Measurements from ENCODE around the gene MAP1B. TPM values are rescaled to one million over a fixed set of nuclear protein-coding genes. Genes with fewer than 3 reads are reported as not detected.

MAP1B gene
- total RNA-seq, 4 donors from 2014 or later = 44.2 to 120 (median 83.4) TPM

- no peaks in the 10 kb centered on the region for H3K36me3 ChIP-seq
- H3K27ac ChIP-seq = peak overlapping the region; percentile 30 to 48 (median 39)
- TF ChIP-seq POLR2A (IDR thresholded peaks at IDR 0.05) = no peak
- TF ChIP-seq, protein P1, sequence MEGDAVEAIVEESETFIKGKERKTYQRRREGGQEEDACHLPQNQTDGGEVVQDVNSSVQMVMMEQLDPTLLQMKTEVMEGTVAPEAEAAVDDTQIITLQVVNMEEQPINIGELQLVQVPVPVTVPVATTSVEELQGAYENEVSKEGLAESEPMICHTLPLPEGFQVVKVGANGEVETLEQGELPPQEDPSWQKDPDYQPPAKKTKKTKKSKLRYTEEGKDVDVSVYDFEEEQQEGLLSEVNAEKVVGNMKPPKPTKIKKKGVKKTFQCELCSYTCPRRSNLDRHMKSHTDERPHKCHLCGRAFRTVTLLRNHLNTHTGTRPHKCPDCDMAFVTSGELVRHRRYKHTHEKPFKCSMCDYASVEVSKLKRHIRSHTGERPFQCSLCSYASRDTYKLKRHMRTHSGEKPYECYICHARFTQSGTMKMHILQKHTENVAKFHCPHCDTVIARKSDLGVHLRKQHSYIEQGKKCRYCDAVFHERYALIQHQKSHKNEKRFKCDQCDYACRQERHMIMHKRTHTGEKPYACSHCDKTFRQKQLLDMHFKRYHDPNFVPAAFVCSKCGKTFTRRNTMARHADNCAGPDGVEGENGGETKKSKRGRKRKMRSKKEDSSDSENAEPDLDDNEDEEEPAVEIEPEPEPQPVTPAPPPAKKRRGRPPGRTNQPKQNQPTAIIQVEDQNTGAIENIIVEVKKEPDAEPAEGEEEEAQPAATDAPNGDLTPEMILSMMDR (IDR thresholded peaks at IDR 0.05 in 4 of 5, conservative IDR thresholded peaks at IDR 0.05 in 1 of 5) = no peak
- H3K9me3 ChIP-seq = no peaks in the 10 kb centered on the region
- in situ Hi-C loops (cut with MboI; ENCODE audit: low sequenced_read_pairs in 4 of 4) = no loop called here
- H3K4me1 ChIP-seq = peaks cover 44 to 55% of the 10 kb centered on the region in 2 donors
- H3K4me3 ChIP-seq = no peak overlapping the region
- DNase-seq = peak in 1 of 2 donors; percentile 38
- intact Hi-C loops (cut with DNase I; ENCODE audit: low total_unique reads) = loop anchor here (10.0 kb wide), 1 partner anchor 114 kb away; no protein-coding TSS in a partner anchor
- H3K27me3 ChIP-seq = no peaks in the 10 kb centered on the region
- peak; percentile 68 to 79 for ATAC-seq
Observed at GRCh38 chr5:72248410-72248981, 141.2 kb downstream of the MAP1B start.

- intact Hi-C loops (cut with DNase I; ENCODE audit: low total_unique reads) = no loop called here
Observed at GRCh38 chr5:72251386-72251785, 144.1 kb downstream of the MAP1B start.

DNA sequence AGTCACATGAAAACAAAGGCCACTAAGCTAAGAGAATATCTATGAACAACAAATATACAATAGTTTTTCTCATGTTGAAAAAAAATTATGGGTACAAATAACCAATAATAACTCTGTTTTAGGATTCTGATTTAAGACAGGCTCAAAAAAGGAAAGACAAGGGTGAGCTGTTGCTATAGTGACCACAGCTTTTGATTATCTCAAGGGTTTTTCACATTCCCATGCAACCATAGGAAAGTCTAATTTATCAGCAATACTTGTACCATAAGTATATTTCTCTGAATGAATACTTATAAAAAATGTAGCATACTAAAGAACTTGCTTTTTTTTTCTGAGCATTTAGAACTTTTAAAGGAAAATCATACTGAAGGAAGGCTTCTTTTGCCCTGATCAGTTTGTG, 144.7 kb downstream of the MAP1B start:
- DNase-seq (no peak), ATAC-seq (no peak)
- TF ChIP-seq, protein P1 (IDR thresholded peaks at IDR 0.05 in 4 of 5, conservative IDR thresholded peaks at IDR 0.05 in 1 of 5) = no peak
- no peak for TF ChIP-seq POLR2A (IDR thresholded peaks at IDR 0.05)
- in situ Hi-C loops (cut with MboI; ENCODE audit: low sequenced_read_pairs in 4 of 4) = no loop called here
- no peak overlapping the region for H3K27ac ChIP-seq
- intact Hi-C loops (cut with DNase I; ENCODE audit: low total_unique reads) = no loop called here
- no peaks in the 10 kb centered on the region for H3K9me3 ChIP-seq
- H3K36me3 ChIP-seq = no peaks in the 10 kb centered on the region
- H3K4me3 ChIP-seq = no peak overlapping the region
- no peaks in the 10 kb centered on the region for H3K27me3 ChIP-seq
- peaks cover 35 to 40% of the 10 kb centered on the region in 2 donors for H3K4me1 ChIP-seq

More at GRCh38 chr5:72251386-72251785, 144.1 kb downstream of the MAP1B start:
- no peaks in the 10 kb centered on the region for H3K36me3 ChIP-seq
- DNase-seq = no peak
- no peak for ATAC-seq
- no peaks in the 10 kb centered on the region for H3K9me3 ChIP-seq
- in situ Hi-C loops (cut with MboI; ENCODE audit: low sequenced_read_pairs in 4 of 4) = no loop called here
- TF ChIP-seq, protein P1 (IDR thresholded peaks at IDR 0.05 in 4 of 5, conservative IDR thresholded peaks at IDR 0.05 in 1 of 5) = no peak
- TF ChIP-seq POLR2A (IDR thresholded peaks at IDR 0.05) = no peak
- H3K4me1 ChIP-seq = peaks cover 40 to 46% of the 10 kb centered on the region in 2 donors
- H3K27ac ChIP-seq = no peak overlapping the region
- H3K4me3 ChIP-seq = no peak overlapping the region
- H3K27me3 ChIP-seq = no peaks in the 10 kb centered on the region

GRCh38 chr5:72252574-72253155, 145.4 kb downstream of the MAP1B start:
- Histone ChIP-seq H3K36me3 (no peaks in the 10 kb centered on the region), H3K27me3 (no peaks in the 10 kb centered on the region), H3K9me3 (no peaks in the 10 kb centered on the region), H3K4me1 (peaks cover 28 to 33% of the 10 kb centered on the region in 2 donors), H3K27ac (no peak overlapping the region), H3K4me3 (no peak overlapping the region)
- no peak for ATAC-seq
- DNase-seq = no peak
- in situ Hi-C loops (cut with MboI; ENCODE audit: low sequenced_read_pairs in 4 of 4) = no loop called here
- TF ChIP-seq POLR2A (IDR thresholded peaks at IDR 0.05) = no peak
- TF ChIP-seq, protein P1 (IDR thresholded peaks at IDR 0.05 in 4 of 5, conservative IDR thresholded peaks at IDR 0.05 in 1 of 5) = no peak
- intact Hi-C loops (cut with DNase I; ENCODE audit: low total_unique reads) = no loop called here
